ENCODE data around the gene KCND2.

The KCND2 gene

DNA sequence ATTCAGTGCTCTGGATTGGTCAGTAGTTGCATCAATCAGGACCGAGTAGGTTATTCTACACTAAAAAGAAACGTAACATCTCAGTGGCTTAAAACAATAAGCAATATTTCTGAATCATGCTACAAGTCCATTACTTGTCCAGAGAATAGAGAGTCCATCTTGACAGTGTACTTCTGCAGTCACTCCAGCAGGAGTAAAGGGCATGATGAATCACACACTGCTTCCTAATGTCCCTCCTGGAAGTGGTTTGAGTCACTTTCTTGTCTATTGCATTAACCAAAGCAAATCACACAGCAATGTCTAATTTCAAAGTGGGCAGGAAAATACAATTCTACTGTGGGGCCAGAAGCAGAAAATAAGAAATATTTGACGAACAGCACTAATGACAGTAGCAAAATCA lies 460.2 kb downstream of the KCND2 start:
- H3K4me3 ChIP-seq (ENCODE audit: low read depth, low read length) = no peak overlapping the region
- no peak for TF ChIP-seq CTCF (IDR thresholded peaks at IDR 0.05; ENCODE audit: low read depth, low read length)

DNA sequence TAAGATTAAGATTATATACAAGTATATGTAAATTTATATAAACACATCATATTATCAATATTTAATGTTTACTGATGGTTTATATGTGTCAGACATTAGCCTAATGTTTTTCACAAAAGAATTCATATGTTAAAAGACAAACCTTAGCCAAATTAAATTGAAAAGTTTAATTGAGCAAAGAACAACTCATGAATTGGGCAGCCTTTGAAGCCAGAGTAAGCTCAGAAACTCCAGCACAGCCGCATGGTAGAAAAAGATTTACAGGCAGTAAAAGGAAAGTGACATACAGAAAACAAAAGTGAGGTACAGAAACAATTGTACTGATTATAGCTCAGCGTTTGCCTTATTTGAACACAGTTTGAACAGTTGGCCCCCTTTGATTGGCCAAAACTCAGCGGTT lies 460.9 kb downstream of the KCND2 start:
- TF ChIP-seq CTCF (IDR thresholded peaks at IDR 0.05; ENCODE audit: low read depth, low read length) = no peak
- H3K4me3 ChIP-seq (ENCODE audit: low read depth, low read length) = no peak overlapping the region

- no peak overlapping the region for H3K4me3 ChIP-seq (ENCODE audit: low read depth, low read length)
- no peak for TF ChIP-seq CTCF (IDR thresholded peaks at IDR 0.05; ENCODE audit: low read depth, low read length)
Measured at GRCh38 chr7:120735791-120736190, 462.8 kb downstream of the KCND2 start.

- no peak overlapping the region for H3K4me3 ChIP-seq (ENCODE audit: low read depth, low read length)
Measured at GRCh38 chr7:120738816-120739215, 465.8 kb downstream of the KCND2 start.

DNA sequence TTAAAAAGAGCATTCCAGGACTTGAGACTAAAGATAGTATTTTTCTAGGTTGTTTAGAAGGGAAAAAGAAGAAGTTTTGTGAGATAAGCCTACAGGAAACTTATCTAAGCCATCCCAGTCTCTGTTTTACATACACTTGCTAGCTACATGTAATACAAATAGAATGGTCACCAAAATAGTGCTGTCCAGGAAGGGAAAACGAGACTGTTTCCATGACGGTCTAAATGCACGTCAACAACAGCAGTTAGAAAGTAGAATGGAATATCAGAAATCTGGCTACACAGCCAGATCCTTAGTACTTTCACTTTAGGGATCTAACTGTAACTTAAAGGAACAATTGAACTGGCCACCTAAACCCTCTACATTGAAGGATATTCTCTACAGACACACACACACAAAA lies 467.4 kb downstream of the KCND2 start:
- TF ChIP-seq CTCF (IDR thresholded peaks at IDR 0.05; ENCODE audit: low read depth, low read length) = no peak

More at GRCh38 chr7:120738816-120739215, 465.8 kb downstream of the KCND2 start:
- no peak for TF ChIP-seq CTCF (IDR thresholded peaks at IDR 0.05; ENCODE audit: low read depth, low read length)

DNA sequence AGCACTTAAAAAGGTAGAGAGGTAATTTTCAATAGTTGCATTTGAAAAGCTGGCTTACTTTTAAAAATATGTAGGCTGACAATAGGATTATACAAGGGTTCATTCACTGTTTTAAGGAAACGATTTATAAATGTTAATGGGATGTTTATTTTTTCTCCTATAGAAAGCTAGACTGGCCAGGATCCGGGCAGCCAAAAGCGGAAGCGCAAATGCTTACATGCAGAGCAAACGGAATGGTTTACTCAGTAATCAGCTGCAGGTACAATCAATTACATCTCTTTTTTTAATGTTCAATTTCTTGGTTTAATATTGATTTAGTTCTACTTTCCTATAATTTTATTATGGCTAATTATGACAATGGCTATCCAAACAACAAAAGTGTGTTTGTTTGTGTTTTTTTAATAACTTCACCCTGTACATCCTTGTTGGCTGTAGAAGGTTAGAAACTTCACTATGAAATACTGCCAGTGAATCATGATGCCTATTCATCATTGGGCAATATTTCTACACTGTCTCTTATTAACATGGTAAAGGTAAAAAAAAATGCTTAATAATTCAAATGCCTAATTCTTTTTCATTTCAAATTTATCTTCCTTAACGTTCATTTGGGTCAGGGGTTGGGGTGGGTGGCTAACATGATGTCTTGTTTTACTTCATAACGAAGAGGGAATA lies 468.5 kb downstream of the KCND2 start:
- no peak for TF ChIP-seq CTCF (IDR thresholded peaks at IDR 0.05; ENCODE audit: low read depth, low read length)

More for the DNA sequence above, 467.4 kb downstream of the KCND2 start:
- no peak overlapping the region for H3K4me3 ChIP-seq (ENCODE audit: low read depth, low read length)

GRCh38 chr7:120742372-120742771 lies 469.4 kb downstream of the KCND2 start:
- no peak for TF ChIP-seq CTCF (IDR thresholded peaks at IDR 0.05; ENCODE audit: low read depth, low read length)
- H3K4me3 ChIP-seq (ENCODE audit: low read depth, low read length) = no peak overlapping the region

More for the DNA sequence above, 468.5 kb downstream of the KCND2 start:
- no peak overlapping the region for H3K4me3 ChIP-seq (ENCODE audit: low read depth, low read length)
